WTC11 (cell line): ENCODE measurements around the gene BHLHE40. TPM values are rescaled to one million over a fixed set of nuclear protein-coding genes. Genes with fewer than 3 reads are reported as not detected.

Source experiments
- ATAC-seq: fragments of 200-7000 bp; cut with Tn5 transposase; 2 replicates; pipeline ENCODE4 v1.10.0; 2021; ENCODE audit warnings: mild to moderate bottlenecking, moderate library complexity
- CTCF ChIA-PET: fragments of 300-600 bp; sonication (Branson Sonifier 250); formaldehyde crosslinking; loops from one replicate; lab custom pipeline; 2021; ENCODE audit warnings: antibody characterized with exemption; lab: Charles Lee
- POLR2A ChIA-PET: fragments of 350-600 bp; sonication (Branson Sonifier 250); formaldehyde crosslinking; loops from one replicate; lab custom pipeline; 2021; ENCODE audit warnings: antibody characterized with exemption; lab: Charles Lee
- DNase-seq: peaks from one replicate; pipeline ENCODE4 v3.0.0; 2021; ENCODE audit warnings: low spot score
- H3K27ac Mint-ChIP-seq: 2 replicates; pipeline ENCODE4 v1.8.0; 2021; ENCODE audit warnings: mixed read lengths
- H3K27me3 Mint-ChIP-seq: 2 replicates; pipeline ENCODE4 v1.8.0; 2021; ENCODE audit warnings: low read depth, mild to moderate bottlenecking, moderate library complexity, mixed read lengths
- H3K36me3 Mint-ChIP-seq: 2 replicates; pipeline ENCODE4 v1.8.0; 2021; ENCODE audit warnings: mixed read lengths
- H3K4me1 Mint-ChIP-seq: 2 replicates; pipeline ENCODE4 v1.8.0; 2022; ENCODE audit warnings: mixed read lengths
- H3K4me3 Mint-ChIP-seq: 2 replicates; pipeline ENCODE4 v1.8.0; 2021; ENCODE audit warnings: mild to moderate bottlenecking, moderate library complexity, mixed read lengths
- H3K9me3 Mint-ChIP-seq: 2 replicates; pipeline ENCODE4 v1.8.0; 2021; ENCODE audit warnings: mixed read lengths
- AFF4 ChIP-seq: sonication (generic); formaldehyde crosslinking; IDR thresholded peaks from 2 replicates; pipeline ENCODE4 v1.8.1; 2023; ENCODE audit warnings: mild to moderate bottlenecking, missing genetic modification reagents, borderline replicate concordance
- ATF2 ChIP-seq: sonication (generic); formaldehyde crosslinking; IDR thresholded peaks from 2 replicates; pipeline ENCODE4 v1.8.1; 2022; ENCODE audit warnings: low read depth, missing genetic modification reagents, borderline replicate concordance
- ATF6 ChIP-seq: sonication (generic); formaldehyde crosslinking; IDR thresholded peaks from 2 replicates; pipeline ENCODE4 v1.8.1; 2023; ENCODE audit warnings: mild to moderate bottlenecking, missing genetic modification reagents
- CDX4 ChIP-seq: fragments of 250-450 bp; sonication (Bioruptor Pico); IDR thresholded peaks from 2 replicates; pipeline ENCODE4 v1.9.0; 2021; ENCODE audit warnings: moderate library complexity, mild to moderate bottlenecking, inconsistent platforms, borderline replicate concordance
- CREB1 ChIP-seq: sonication (generic); formaldehyde crosslinking; IDR thresholded peaks from 2 replicates; pipeline ENCODE4 v1.8.0; 2023; ENCODE audit warnings: mild to moderate bottlenecking, missing genetic modification reagents
- ETV6 ChIP-seq: sonication (generic); formaldehyde crosslinking; IDR thresholded peaks from 2 replicates; pipeline ENCODE4 v1.8.1; 2022; ENCODE audit warnings: mild to moderate bottlenecking, missing genetic modification reagents
- FOXK1 ChIP-seq: sonication (generic); formaldehyde crosslinking; IDR thresholded peaks from 2 replicates; pipeline ENCODE4 v1.8.0; 2022; ENCODE audit warnings: mild to moderate bottlenecking, moderate library complexity, missing genetic modification reagents
- GABPB1 ChIP-seq: sonication (generic); formaldehyde crosslinking; IDR thresholded peaks from 2 replicates; pipeline ENCODE4 v1.8.1; 2023; ENCODE audit warnings: mild to moderate bottlenecking, missing genetic modification reagents
- GRHL2 ChIP-seq: fragments of 250-450 bp; sonication (Bioruptor Pico); IDR thresholded peaks from 2 replicates; pipeline ENCODE4 v1.8.0; 2022; ENCODE audit warnings: mild to moderate bottlenecking, moderate library complexity; ENCODE audit not compliant: insufficient replicate concordance, severe bottlenecking
- JAZF1 ChIP-seq: fragments of 250-450 bp; sonication (Bioruptor Pico); IDR thresholded peaks from 2 replicates; pipeline ENCODE4 v1.9.0; 2021; ENCODE audit warnings: moderate library complexity, mild to moderate bottlenecking, inconsistent platforms
- MAX ChIP-seq: sonication (generic); formaldehyde crosslinking; IDR thresholded peaks from 2 replicates; pipeline ENCODE4 v1.8.0; 2022; ENCODE audit warnings: mild to moderate bottlenecking, missing genetic modification reagents
- NFE2L1 ChIP-seq: sonication (generic); formaldehyde crosslinking; IDR thresholded peaks from 2 replicates; pipeline ENCODE4 v1.8.1; 2023; ENCODE audit warnings: missing genetic modification reagents
- NFYB ChIP-seq: sonication (generic); formaldehyde crosslinking; conservative IDR thresholded peaks from 2 replicates; pipeline ENCODE4 v1.8.0; 2022; ENCODE audit warnings: low read depth, missing genetic modification reagents
- NR2C2 ChIP-seq: sonication (generic); formaldehyde crosslinking; IDR thresholded peaks from 2 replicates; pipeline ENCODE4 v1.8.0; 2022; ENCODE audit warnings: mild to moderate bottlenecking, missing genetic modification reagents
- PRRX2 ChIP-seq: fragments of 250-450 bp; sonication (Bioruptor Pico); IDR thresholded peaks from 2 replicates; pipeline ENCODE4 v1.8.0; 2021; ENCODE audit warnings: mild to moderate bottlenecking
- RORB ChIP-seq: fragments of 250-450 bp; sonication (Bioruptor Pico); IDR thresholded peaks from 2 replicates; pipeline ENCODE4 v1.9.0; 2021; ENCODE audit warnings: mild to moderate bottlenecking
- SMAD3 ChIP-seq: sonication (generic); formaldehyde crosslinking; IDR thresholded peaks from 2 replicates; pipeline ENCODE4 v1.8.0; 2022; ENCODE audit warnings: missing genetic modification reagents, mild to moderate bottlenecking, borderline replicate concordance
- TP53 ChIP-seq: sonication (generic); formaldehyde crosslinking; IDR thresholded peaks from 2 replicates; pipeline ENCODE4 v1.8.1; 2023; ENCODE audit warnings: mild to moderate bottlenecking, missing genetic modification reagents
- USF2 ChIP-seq: sonication (generic); formaldehyde crosslinking; IDR thresholded peaks from 2 replicates; pipeline ENCODE4 v1.8.1; 2023; ENCODE audit warnings: mild to moderate bottlenecking, missing genetic modification reagents, moderate library complexity
- ZNF317 ChIP-seq: sonication (generic); formaldehyde crosslinking; IDR thresholded peaks from 2 replicates; pipeline ENCODE4 v1.8.1; 2023; ENCODE audit warnings: low read depth, mild to moderate bottlenecking, moderate library complexity, missing genetic modification reagents, borderline replicate concordance
- total RNA-seq: library from RNA; stranded (reverse); gene quantifications from 3 replicates; pipeline ENCODE4 v1.2.3, GENCODE V29; 2021

The BHLHE40 gene
- total RNA-seq, 1 experiment from 2014 or later: 5.7 TPM

GRCh38 chr3:4994823-4995499, 15.7 kb downstream of the BHLHE40 start (continued):
- TF ChIP-seq ATF2 (no peak), PRRX2 (no peak), MAX (CRISPR knock-in tag) (no peak), USF2 (CRISPR knock-in tag) (no peak)

- DNase-seq: no peak
- no peak for TF ChIP-seq ETV6 (CRISPR knock-in tag)
- no peak for TF ChIP-seq TP53
- TF ChIP-seq GABPB1 (CRISPR knock-in tag): no peak
- no peak for TF ChIP-seq NFE2L1 (CRISPR knock-in tag)
- TF ChIP-seq ZNF317: no peak
- TF ChIP-seq RORB (CRISPR knock-in tag): no peak
- no peak for TF ChIP-seq ATF6 (CRISPR knock-in tag)
- TF ChIP-seq FOXK1 (CRISPR knock-in tag): no peak
- no peak for TF ChIP-seq CREB1
- no peak for TF ChIP-seq NR2C2 (CRISPR knock-in tag)
- TF ChIP-seq GRHL2 (CRISPR knock-in tag): no peak
- H3K4me1 Mint-ChIP-seq: peaks cover 24% of the 10 kb centered on the region
- no peaks in the 10 kb centered on the region for H3K36me3 Mint-ChIP-seq
- no peak overlapping the region for H3K4me3 Mint-ChIP-seq
- H3K27ac Mint-ChIP-seq: no peak overlapping the region
- no peaks in the 10 kb centered on the region for H3K9me3 Mint-ChIP-seq
- ChIA-PET CTCF (interaction anchor here (1.2 to 1.4 kb wide), 2 partner anchors 15 to 284 kb away, joined by 3 to 4 read pairs; no protein-coding TSS in a partner anchor), POLR2A (no interaction called here)
- no peaks in the 10 kb centered on the region; the same call in 1 of the 2 replicates for H3K27me3 Mint-ChIP-seq
- ATAC-seq: no peak
Observed at GRCh38 chr3:4995500-4996053, 16.3 kb downstream of the BHLHE40 start.

- no peaks in the 10 kb centered on the region; the same call in 1 of the 2 replicates for H3K27me3 Mint-ChIP-seq
- ChIA-PET CTCF (interaction anchor here (0.9 to 5.3 kb wide), 2 partner anchors 17 to 30 kb away, joined by 3 to 23 read pairs; partner anchors contain the start of gene BHLHE40), POLR2A (no interaction called here)
- no peak overlapping the region for H3K4me3 Mint-ChIP-seq
- no peak for ATAC-seq
- H3K4me1 Mint-ChIP-seq: peaks cover 24% of the 10 kb centered on the region
- DNase-seq: no peak
- no peak overlapping the region for H3K27ac Mint-ChIP-seq
- H3K36me3 Mint-ChIP-seq: no peaks in the 10 kb centered on the region
- H3K9me3 Mint-ChIP-seq: no peaks in the 10 kb centered on the region
- TF ChIP-seq JAZF1 (CRISPR knock-in tag): no peak
- TF ChIP-seq SMAD3 (CRISPR knock-in tag): no peak
- no peak for TF ChIP-seq CDX4
- no peak for TF ChIP-seq NFYB (CRISPR knock-in tag)
- TF ChIP-seq AFF4 (CRISPR knock-in tag): no peak
Observed at GRCh38 chr3:4996223-4996765, 17.1 kb downstream of the BHLHE40 start.
